Smooth muscle cell of the brain vasculature (primary cell): ENCODE data around the gene TMEM132D.
"Not testable (repeated sequence)": the region's sequence is repeated elsewhere in the genome, so short reads cannot be mapped to it uniquely, and the experiment has no call there.

Experiments
- DNase-seq: peaks from one replicate; pipeline ENCODE4 v3.0.0-alpha.2; 2012; ENCODE audit warnings: low read depth, low spot score

Gene TMEM132D

DNA sequence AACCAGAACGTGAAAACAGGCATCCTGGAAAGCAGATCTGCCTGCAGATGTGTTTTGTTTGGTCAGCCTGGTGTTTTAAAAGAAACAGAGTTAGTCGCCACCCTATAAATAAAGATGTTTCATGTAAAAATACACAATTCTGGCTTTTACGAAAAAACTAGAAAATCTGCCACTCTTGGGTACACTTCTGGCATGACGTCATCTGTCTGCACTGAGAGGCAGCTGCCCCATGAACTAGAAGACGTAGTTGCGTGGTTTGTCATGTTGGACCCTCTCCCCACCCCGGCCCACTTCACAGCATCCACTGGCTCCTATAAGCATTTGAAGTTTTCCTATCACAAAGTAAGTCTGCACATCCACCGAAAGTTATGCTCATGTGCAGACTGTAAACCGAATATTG is 658.1 kb downstream of the TMEM132D start:
- DNase-seq = no peak

DNA sequence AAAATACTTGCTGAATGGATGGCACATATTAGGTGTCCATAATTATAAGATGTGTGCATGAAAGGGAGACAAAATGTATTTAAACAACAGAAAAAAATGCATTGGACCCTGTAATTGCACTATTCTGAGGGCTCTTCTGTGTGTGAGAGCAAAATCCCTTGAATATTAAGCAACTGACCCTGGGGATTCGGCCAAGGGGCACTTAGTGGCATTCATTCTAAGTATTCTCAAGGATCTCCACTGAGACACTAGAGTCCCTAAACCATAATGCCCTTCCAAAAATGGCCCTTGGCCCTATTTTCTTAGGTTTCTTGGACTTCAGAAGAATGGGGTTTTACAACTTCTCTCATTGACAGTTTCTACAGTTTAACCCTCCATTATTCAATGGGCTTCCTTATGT is 662.0 kb downstream of the TMEM132D start:
- DNase-seq = no peak

GRCh38 chr12:129237881-129238280 is 665.9 kb downstream of the TMEM132D start:
- no peak for DNase-seq

DNA sequence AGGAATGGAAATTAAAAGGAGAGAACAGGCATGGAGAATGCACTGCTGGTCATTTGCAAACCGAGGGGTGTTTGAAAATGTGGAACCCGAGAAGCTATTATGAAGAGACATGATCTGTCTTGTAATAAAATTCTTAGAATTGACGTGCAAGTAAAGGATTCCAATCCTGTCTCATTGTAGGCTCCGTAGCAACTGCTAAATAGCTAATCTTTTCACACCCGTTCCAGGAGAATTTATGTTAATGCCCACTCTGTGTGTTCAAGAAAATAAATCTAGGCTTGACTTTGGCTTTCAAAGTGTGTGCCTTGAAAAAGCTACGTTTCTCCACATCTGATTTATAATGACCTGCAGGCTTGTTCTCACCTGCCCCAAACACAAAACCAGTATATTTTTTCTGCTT is 669.6 kb downstream of the TMEM132D start:
- no peak for DNase-seq

GRCh38 chr12:129231491-129231890 is 672.3 kb downstream of the TMEM132D start:
- DNase-seq = no peak

GRCh38 chr12:129230995-129231394 is 672.8 kb downstream of the TMEM132D start:
- no peak for DNase-seq

DNA sequence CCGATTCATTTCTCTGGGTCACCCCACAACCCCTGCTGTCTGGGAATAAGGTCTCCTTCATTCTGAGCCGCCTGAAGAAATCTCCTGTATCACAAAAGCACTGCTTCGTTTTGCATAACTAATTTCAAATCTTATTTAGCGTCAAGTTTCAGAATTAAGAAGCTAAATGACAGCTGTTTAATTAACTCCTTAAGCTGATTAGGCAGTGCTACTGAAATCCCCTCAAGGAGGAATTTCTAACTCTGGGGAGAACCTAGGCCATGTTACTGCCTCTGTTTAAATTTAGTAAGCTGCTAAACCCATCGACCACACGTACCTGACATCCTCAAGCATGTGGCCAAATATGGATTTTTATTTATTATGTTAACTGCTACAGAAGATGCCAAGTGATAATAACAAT is 677.0 kb downstream of the TMEM132D start:
- no peak for DNase-seq

DNA sequence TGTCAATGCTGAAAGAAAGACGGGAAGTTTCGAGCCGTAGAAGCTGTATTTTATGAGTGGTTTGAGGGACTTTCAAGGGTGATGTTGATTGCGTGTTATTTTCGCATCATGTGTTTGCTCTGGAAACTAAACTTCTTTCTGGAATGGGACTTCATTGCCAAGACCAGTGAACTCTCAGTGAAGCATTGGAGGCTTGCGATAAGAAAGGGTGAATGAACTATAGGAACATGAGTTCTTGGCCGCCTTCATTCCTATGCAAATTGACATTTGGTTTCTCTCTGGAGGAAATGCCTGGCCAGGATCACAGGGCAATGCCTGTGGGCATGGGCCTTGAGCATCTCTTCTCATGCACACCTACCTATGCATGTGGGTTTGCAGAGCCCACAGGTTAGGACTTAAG is 677.8 kb downstream of the TMEM132D start:
- no peak for DNase-seq

GRCh38 chr12:129215556-129215955 is 688.3 kb downstream of the TMEM132D start:
- DNase-seq = no peak

GRCh38 chr12:129213551-129213950 is 690.3 kb downstream of the TMEM132D start:
- DNase-seq = no peak

DNA sequence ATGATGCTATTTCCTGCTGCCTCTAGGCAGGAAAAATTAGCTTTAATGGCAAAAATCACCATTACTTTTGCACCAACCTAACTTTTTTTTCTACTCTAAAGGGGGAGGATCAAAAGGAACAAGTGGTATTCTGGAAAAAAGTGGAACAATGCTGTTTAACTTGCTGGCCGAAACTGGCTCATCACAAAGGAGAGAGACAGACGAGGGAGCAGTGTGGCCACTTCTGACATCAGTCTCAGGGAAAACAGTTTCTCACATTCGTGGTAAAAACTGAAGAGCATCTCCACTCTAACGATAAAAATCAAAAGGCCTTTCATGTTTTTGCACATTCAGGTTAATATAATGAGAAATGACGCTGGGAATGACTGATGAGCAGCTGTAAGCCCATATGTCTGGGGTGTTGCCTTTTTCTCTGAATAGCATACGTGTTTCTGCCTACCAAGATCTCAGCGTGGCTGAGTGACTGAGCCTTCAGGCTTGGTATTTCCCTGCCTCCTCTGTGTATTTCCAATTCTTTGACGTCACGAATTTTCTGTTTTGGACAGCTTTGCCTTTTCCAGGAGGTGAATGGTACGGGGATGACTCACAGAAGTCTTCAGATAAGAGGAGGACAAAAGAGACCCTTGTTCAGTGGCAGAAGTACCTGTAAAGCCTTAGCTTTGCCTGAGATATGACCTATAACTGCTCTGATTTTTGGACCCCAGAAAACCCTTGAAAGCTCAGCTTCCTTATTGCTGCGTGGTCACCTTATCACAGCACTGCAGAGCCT is 691.8 kb downstream of the TMEM132D start:
- DNase-seq = no peak

- no peak for DNase-seq
These were observed 695.3 kb downstream of the TMEM132D start for GRCh38 chr12:129208566-129208965.

DNA sequence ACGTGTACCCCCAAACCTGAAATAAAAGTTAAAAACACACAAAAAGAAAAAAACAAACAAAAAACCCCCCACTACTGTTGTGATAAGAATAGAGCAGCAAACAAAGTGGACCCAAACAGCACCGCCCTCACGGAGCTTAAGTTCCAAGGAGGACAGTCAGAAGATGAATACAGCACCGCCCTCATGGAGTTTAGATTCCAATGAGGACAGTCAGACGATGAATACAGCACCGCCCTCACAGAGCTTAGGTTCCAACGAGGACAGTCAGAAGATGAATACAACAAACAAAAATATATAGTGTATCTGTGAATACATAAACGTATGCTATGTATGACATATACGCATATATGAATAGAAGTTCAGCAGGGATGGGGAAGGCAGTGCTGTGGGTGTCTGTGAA is 696.7 kb downstream of the TMEM132D start:
- no peak for DNase-seq

DNA sequence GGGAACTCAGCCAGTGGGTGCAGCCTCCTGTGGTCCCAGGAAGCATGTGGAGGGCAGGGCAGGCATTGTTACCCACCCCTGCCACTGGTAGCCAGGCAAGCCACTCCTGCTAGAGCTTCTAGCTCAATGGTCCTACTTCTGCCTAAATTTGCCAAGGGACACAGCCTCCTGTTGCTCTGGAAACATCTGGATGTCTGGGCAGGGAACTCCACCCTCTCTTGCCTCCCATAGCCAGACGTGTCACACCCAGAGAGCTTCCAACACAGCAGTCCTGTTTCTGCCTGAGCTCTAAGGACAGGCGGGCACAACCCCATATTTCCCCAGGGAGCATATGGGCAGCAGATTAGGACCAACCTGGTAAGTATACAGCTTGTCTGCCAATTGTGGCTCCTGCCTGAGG is 700.4 kb downstream of the TMEM132D start:
- DNase-seq = no peak

DNA sequence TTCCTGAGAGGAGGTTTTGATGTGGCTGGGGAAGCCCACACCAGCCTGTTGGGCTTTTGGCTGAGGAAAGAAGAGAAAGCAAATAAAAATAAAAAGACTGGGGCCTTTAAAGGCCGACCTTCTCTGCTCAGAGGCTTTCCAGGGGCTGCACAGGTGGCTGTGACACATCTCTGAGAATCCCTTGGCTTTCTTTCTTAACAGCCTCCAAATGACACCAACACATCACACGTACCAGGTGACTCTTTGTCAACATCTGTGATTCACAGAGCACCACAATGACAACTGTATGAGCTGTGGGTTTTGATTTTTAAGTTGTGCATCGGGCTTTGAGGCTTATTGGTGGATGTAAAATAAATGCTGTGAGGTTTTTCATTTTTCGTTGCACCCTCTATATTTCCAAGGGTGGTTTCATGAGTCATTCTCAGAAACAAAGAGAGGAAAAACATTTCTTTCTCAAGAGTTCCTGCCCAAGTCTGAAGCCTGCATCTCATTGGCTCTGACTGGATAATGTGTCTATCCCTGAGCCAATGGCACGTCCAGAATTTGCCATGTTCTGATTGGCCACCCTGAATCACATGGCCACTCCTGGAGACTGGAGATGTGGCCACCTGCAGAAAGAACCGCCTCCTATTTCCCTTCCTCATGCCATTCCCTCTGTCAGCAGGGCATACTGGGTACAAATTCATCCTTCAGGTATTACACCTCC is 701.6 kb downstream of the TMEM132D start:
- DNase-seq = no peak

- no peak for DNase-seq
These were observed 702.8 kb downstream of the TMEM132D start for GRCh38 chr12:129201029-129201428.

DNA sequence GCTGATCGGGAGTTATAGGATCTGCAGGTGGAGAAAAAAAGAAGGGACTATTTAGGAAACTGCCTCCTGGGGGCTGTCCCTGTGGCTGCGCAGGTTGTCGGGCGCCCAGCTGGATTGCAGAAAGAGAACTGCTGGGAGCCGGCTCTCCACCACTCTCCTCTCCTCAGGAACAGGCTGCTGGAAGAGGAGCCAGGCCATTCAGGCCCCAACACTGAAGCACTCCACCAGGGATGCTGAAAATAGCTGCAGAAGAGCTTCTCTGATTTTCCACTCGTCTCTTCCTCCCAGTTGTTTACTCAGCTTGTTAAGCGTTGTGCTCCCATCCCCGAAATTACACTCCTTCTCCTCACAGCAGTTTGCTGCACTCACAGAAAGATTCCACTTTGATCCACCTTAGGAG is 703.2 kb downstream of the TMEM132D start:
- no peak for DNase-seq

DNA sequence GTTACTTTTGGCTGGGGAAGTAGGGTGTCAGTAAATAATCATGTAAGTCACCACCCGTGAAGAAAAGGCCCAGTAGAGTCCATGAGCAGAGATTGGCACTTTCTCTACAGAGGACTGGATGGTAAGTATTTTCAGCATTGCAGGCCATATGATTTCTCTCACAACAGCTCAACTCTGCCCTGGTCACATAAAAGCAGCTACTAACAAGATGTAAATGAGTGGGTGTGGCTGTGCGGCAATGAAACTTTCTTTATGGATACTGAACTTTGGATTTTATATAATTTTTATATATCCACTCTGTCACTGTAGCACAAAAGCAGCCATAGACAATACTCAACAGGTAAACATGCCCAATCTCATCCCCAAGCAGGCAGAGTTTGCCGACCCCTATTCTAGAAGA is 706.9 kb downstream of the TMEM132D start:
- no peak for DNase-seq

GRCh38 chr12:129195081-129195480 is 708.7 kb downstream of the TMEM132D start:
- DNase-seq = no peak

GRCh38 chr12:129193263-129193871 is 710.5 kb downstream of the TMEM132D start:
- no peak for DNase-seq

GRCh38 chr12:129190827-129191226 is 713.0 kb downstream of the TMEM132D start:
- DNase-seq = no peak

GRCh38 chr12:129189879-129190278 is 713.9 kb downstream of the TMEM132D start:
- not testable (repeated sequence) for DNase-seq

DNA sequence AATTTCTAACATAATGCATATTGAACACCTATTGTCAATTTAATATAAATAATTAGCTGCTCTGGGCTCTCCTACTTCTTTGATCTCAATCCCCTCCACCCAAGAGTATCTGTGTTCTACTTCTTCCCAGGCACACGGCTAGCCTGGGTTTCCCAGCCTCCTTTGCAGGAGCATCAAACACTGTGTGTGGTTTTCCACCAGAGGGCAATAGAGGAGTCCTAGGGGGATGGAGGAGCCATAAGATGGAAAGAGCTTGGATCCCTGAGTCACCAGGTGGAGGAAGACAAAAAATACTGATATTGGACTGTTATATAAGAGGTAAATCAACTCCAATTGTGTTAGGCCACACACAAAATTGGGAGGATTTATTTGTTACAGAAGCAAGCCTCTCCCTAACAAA is 716.9 kb downstream of the TMEM132D start:
- no peak for DNase-seq
